CD4-positive, alpha-beta T cell treated with Interleukin-15 for 1 hour (primary cell): ENCODE measurements around the gene BOD1L1.

Experiments used
- DNase-seq: peaks from one replicate; pipeline ENCODE4 v3.0.0-alpha.2; 2020

BOD1L1 gene

GRCh38 chr4:13538427-13538973 is 89.0 kb downstream of the BOD1L1 start:
- DNase-seq = no peak

DNA sequence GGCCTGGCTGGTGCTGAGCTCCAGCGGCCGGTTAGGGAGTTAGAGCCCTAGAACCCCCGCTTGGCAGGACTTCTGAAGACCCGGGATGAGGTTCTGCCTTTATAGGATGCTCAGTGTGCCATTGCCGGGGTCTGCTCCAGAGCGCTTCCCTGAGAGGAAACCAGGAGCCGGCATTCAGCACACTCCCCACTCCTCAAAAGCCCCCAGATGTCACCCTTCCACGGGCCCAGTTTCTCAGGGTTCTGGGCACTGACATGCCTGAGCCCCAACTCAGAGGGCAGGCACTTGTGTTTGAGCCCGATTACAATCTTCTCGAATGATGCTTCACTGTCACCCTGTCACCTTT is 89.7 kb downstream of the BOD1L1 start:
- no peak for DNase-seq

DNA sequence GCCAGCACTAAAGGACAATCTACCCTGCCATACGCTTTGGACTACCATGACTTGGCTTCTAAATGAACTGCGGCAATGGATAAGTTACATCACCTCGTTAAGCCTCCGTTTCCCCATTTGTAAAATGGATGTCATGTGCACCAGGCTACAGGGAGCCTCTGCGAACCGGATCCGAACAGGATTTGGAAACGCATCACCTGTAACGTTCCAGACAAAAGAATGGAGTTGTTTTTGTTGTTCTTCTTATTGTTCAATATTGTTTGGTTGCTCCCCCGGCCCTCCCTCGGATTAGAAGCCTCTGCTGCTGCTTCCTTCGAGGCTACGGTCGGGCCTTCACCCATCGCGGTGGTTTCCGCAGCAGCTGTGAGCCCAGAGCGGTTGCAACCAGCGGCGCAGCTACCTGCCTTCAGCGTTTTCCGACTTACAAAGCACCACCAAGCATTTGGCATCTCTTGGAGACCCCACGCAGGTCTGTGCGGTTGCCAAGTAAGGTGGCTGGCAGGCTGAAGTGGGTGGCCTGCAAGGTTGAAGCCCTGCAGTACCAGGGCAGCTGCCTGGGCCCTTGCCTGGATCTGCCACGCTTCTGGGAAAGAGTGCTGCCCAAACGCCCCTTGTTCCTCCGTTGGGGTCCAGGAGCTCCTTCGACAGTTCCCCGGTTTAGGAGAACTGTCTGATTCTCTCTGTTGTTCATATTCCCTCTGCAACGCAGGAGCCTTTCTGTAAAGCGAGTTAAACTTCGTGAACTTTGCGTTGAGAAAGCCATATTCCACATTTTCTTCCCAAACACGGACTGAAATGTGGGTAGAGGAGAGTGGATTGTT is 90.3 kb downstream of the BOD1L1 start:
- no peak for DNase-seq

DNA sequence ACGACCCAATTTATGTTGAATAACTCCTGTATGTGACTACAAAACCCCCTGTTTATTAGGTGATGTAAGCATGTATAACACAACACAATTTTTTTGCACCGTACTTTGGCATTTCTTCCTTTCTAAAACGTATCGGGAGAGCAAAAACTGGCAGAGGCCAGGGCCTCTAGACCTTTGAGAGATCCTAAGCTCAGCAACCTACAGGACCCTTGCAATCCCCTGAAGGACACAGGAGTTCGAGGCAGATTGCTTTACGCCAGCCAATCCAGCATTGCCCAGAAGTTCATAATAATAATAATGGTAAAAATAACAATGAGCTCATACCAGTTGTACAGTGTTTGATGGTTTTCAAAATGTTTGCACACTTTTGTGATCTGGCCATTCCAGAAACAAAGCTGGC is 90.9 kb downstream of the BOD1L1 start:
- DNase-seq = no peak

DNA sequence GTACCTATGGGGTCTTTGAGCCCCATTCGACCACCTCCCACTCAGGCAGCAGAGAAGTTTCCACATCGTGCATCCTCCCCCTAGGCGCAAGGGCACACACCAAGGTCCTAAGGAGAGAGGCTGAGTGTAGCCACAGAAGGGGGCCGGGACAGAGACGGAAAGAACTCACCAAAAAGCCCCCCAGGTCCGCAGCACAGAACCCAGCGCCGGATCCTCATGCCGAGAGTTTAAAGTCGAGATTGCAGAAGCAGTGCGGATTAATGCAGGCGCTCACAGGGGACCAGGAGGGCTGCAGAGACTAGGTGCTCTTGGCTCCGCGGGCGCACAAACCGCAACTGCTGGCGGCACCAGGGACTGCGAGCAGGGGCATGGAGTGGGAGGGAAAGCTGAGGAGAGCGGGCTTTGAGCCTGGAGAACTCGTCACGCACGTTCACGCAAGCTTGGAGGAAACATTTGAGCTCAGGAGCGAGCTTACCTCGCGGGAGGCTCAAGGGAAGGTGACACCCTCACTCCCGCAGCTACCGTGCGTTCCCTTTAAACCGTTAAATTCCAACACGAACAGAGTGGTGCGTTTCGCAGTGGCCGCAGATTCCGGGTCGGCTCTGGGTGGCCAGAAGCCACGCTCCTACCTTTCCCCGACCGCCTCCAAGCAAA is 91.7 kb downstream of the BOD1L1 start:
- DNase-seq = no peak

DNA sequence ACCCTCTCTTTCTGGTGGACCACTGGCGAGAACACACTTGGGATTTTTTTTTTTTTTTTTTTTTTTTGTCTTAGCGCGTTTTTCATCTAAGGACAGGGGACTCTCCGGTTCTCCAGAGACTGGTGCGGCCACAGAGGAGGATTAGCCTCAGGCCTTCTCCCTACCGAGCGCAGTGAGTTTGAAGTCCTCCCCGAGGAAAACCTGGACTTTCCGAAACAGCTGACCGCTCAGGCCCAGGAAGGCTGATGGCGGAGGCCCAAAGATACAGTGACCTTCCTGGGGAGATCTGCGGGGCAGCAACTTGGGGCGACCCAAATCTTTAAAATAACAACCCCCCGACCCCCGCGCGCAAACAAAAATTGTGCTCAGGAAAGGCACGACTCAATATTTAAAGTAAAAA is 92.4 kb downstream of the BOD1L1 start:
- no peak for DNase-seq

- no peak for DNase-seq
Observed at GRCh38 chr4:13534344-13535063, 93.0 kb downstream of the BOD1L1 start.

GRCh38 chr4:13533670-13534343 is 93.7 kb downstream of the BOD1L1 start:
- no peak for DNase-seq

DNA sequence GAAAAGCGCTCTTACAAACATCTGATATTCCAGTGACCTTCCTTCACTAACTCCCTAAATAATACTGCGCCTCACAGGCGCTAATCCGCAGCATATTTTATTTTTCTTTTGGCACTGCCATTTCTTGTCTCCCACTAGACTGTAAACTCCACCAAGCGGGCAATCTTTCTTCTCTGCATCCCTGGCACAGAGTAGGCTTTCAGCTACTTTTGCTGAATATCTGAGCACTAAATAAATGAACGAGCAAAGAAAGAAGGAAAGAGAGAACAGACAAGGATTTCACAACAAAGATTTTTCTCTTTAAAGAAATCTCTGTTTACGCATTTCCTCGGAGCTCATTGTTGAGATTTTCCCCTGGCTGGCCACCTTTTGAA is 95.9 kb downstream of the BOD1L1 start:
- DNase-seq = no peak

- DNase-seq = no peak
Observed at GRCh38 chr4:13530823-13531624, 96.5 kb downstream of the BOD1L1 start.

GRCh38 chr4:13529128-13529919 is 98.2 kb downstream of the BOD1L1 start:
- no peak for DNase-seq

GRCh38 chr4:13528821-13529127 is 98.8 kb downstream of the BOD1L1 start:
- DNase-seq = no peak

- no peak for DNase-seq
Observed at GRCh38 chr4:13527981-13528820, 99.3 kb downstream of the BOD1L1 start.

DNA sequence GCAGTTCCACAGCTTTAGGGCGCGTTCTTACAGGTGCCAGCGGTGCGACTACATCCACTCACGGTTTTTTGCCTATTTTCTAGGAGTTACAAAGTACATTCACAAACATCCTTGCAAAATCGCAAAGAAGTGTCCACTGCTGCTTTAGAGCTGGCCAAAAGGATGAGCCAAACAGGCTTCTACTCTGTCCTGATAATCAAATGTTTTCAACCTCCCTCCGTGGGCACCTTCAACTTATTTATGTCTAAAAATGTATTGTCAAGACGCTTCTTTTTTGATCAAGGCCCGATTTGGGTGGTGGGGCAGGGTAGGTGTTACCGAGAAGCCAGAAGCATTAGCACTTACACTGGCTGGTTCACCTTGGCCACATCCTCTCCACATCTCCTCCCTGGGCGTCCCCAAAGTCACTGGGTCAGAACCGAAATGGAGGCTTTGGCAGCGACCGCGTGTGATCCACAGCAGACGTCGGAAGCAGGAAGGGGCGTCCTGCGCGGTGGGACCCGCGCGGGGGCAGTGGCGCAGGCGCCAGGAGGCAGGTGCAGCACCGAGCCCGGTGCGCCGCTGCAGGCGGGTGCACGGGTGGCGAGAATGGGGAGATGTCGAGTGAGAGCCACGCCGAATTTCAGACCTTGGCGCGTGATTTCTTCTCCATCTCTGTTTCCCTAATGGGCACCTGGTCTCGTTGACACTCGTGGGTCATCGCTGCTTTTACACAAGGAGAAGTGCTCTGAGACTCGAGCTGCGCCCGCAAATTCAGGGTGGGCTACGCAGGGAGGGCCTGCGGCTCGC is 100.1 kb downstream of the BOD1L1 start:
- no peak for DNase-seq

GRCh38 chr4:13526658-13527057 is 100.9 kb downstream of the BOD1L1 start:
- no peak for DNase-seq

GRCh38 chr4:13525606-13526281 is 101.8 kb downstream of the BOD1L1 start:
- DNase-seq = no peak

GRCh38 chr4:13524504-13525243 is 102.9 kb downstream of the BOD1L1 start:
- DNase-seq = no peak
